Mesenchymal stem cell (in vitro differentiated cells and primary cell): ENCODE results near the gene COL4A2.

ENCODE experiments used
- DNase-seq: peaks from one replicate; pipeline ENCODE4 v3.0.0-alpha.2; 2013
- H2AFZ ChIP-seq: one replicate; pipeline ENCODE4 v1.6.1; 2013; ENCODE audit warnings: low read depth, mild to moderate bottlenecking, control low read depth, inconsistent platforms, low read length, moderate library complexity
- H2AK5ac ChIP-seq: 2 replicates; pipeline ENCODE4 v1.6.1; 2013; ENCODE audit warnings: low read length, moderate library complexity, mild to moderate bottlenecking, inconsistent platforms; ENCODE audit not compliant: severe bottlenecking
- H2BK120ac ChIP-seq: one replicate; pipeline ENCODE4 v1.6.1; 2013; ENCODE audit warnings: low read depth, mild to moderate bottlenecking, inconsistent platforms, low read length, moderate library complexity
- H2BK12ac ChIP-seq, 2 experiments: one replicate each; pipeline ENCODE4 v1.6.1; 2013; ENCODE audit warnings: inconsistent platforms in 2 of 2, low read length in 2 of 2, mild to moderate bottlenecking in 2 of 2, moderate library complexity in 2 of 2, control low read depth in 1 of 2
- H2BK15ac ChIP-seq: one replicate; pipeline ENCODE4 v1.6.1; 2013; ENCODE audit warnings: mild to moderate bottlenecking, low read depth, inconsistent platforms; ENCODE audit not compliant: poor library complexity, severe bottlenecking
- H2BK5ac ChIP-seq: 2 replicates; pipeline ENCODE4 v1.6.1; 2013; ENCODE audit warnings: low read depth, mild to moderate bottlenecking, low read length, control low read depth, inconsistent platforms; ENCODE audit not compliant: poor library complexity, severe bottlenecking
- H3K14ac ChIP-seq, 2 experiments: one replicate each; pipeline ENCODE4 v1.6.1; 2013; ENCODE audit warnings: inconsistent platforms in 2 of 2, low read length in 2 of 2, control low read depth in 1 of 2, mild to moderate bottlenecking in 1 of 2, moderate library complexity in 1 of 2
- H3K18ac ChIP-seq, 2 experiments: one replicate each; pipeline ENCODE4 v1.6.1; 2013; ENCODE audit warnings: inconsistent platforms in 2 of 2, low read length in 2 of 2, control low read depth in 1 of 2, low read depth in 1 of 2, mild to moderate bottlenecking in 1 of 2
- H3K23ac ChIP-seq, 2 experiments: one replicate each; pipeline ENCODE4 v1.6.1; 2013; ENCODE audit warnings: inconsistent platforms in 2 of 2, low read length in 2 of 2, mild to moderate bottlenecking in 2 of 2, moderate library complexity in 2 of 2, control low read depth in 1 of 2
- H3K27ac ChIP-seq: 2 replicates; pipeline ENCODE4 v1.5.1; 2013; ENCODE audit warnings: mild to moderate bottlenecking, moderate library complexity, low read length, control low read depth, inconsistent platforms; ENCODE audit not compliant: poor library complexity, severe bottlenecking
- H3K27me3 ChIP-seq, 2 experiments: 2 replicates each; pipeline versions ENCODE4 v1.6.1 to v1.7.0; 2013; ENCODE audit warnings: low read length in 2 of 2, mild to moderate bottlenecking in 2 of 2, moderate library complexity in 2 of 2, control low read depth in 1 of 2, inconsistent platforms in 1 of 2; ENCODE audit not compliant: control insufficient read depth in 1 of 2, insufficient read depth in 1 of 2
- H3K36me3 ChIP-seq, 2 experiments: 2 replicates each; pipeline versions ENCODE4 v1.6.1 to v1.7.0; 2013; ENCODE audit warnings: low read length in 2 of 2, control low read depth in 1 of 2, inconsistent platforms in 1 of 2, low read depth in 1 of 2, mild to moderate bottlenecking in 1 of 2; ENCODE audit not compliant: insufficient read depth in 2 of 2, control insufficient read depth in 1 of 2
- H3K4ac ChIP-seq, 2 experiments: one replicate each; pipeline ENCODE4 v1.6.1; 2013; ENCODE audit warnings: inconsistent platforms in 2 of 2, low read length in 2 of 2, mild to moderate bottlenecking in 2 of 2, moderate library complexity in 2 of 2, control low read depth in 1 of 2, low read depth in 1 of 2
- H3K4me1 ChIP-seq: 2 replicates; pipeline ENCODE4 v1.6.1; 2013; ENCODE audit warnings: low read depth, low read length, control low read depth; ENCODE audit not compliant: control insufficient read depth, insufficient read depth
- H3K4me2 ChIP-seq: 2 replicates; pipeline ENCODE4 v1.6.1; 2013; ENCODE audit warnings: low read length, mild to moderate bottlenecking, inconsistent platforms; ENCODE audit not compliant: poor library complexity, severe bottlenecking
- H3K4me3 ChIP-seq, 2 experiments: 2 replicates each; pipeline versions ENCODE4 v1.5.1 to v1.7.0; 2013; ENCODE audit warnings: low read length in 2 of 2, mild to moderate bottlenecking in 2 of 2, control low read depth in 1 of 2, low read depth in 1 of 2; ENCODE audit not compliant: insufficient read depth in 1 of 2
- H3K79me1 ChIP-seq: replicated peaks from 2 replicates; pipeline ENCODE4 v1.6.1; 2013; ENCODE audit warnings: mild to moderate bottlenecking, control low read depth, low read length, inconsistent platforms; ENCODE audit not compliant: poor library complexity, severe bottlenecking
- H3K9ac ChIP-seq: 2 replicates; pipeline ENCODE4 v1.7.0; 2013; ENCODE audit warnings: mild to moderate bottlenecking, low read length, moderate library complexity
- H3K9me3 ChIP-seq: 2 replicates; pipeline ENCODE4 v1.7.0; 2013; ENCODE audit warnings: mild to moderate bottlenecking, low read length; ENCODE audit not compliant: control insufficient read depth
- H4K8ac ChIP-seq: one replicate; pipeline ENCODE4 v1.6.1; 2013; ENCODE audit warnings: inconsistent platforms, mild to moderate bottlenecking, low read length, moderate library complexity
- H4K91ac ChIP-seq: one replicate; pipeline ENCODE4 v1.6.1; 2013; ENCODE audit warnings: mild to moderate bottlenecking, low read length, inconsistent platforms
- WGBS: methylation state at CpG from one replicate; pipeline ENCODE4 v1.1.7; 2013; ENCODE audit warnings: mixed read lengths; 5-methylcytosine and 5-hydroxymethylcytosine counted together

Gene COL4A2

DNA sequence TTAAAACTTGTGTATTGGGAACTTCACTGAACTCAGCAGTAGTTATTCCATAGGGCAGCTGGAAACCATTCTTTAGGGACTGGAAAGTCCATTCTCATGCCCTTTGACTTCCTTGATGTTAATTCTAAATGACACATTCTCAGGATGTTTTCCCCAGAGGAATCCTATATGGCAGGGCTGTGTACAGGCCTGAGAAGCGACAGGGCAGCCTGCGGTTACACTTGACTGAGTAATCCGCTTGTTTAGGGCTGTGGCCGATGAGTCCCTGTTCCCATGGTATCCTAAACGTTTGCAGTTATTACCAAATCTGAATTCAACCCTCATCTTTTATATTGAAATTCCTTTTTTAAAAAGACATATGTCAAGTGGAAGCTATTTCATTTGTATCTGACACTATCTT lies 83.5 kb downstream of the COL4A2 start:
- Histone ChIP-seq H4K8ac (peak overlapping the region; percentile 79), H3K27me3 (no peaks in the 10 kb centered on the region)
- WGBS = 0% methylated on average over 3 of the region's 5 CpGs

DNA sequence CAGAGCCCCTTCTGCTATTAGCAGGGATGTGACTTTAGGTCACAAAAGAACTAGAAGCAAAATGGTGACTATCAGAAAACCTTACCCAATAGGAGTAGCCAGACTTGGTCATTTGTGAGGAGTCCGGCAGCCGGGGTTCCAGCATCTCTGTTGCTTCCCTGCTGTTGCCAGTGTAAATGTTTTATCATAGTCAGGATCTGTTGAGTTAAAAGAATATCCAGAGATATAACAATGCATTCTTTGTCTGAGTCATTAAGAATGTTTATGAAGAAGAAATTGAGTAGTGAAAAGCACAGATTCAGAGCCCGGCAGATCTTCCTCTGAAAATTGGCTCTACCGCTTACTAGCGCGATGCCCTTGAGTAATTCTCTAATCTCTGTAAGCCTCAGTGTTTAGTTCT lies 84.2 kb downstream of the COL4A2 start:
- H3K27me3 ChIP-seq = no peaks in the 10 kb centered on the region
- H3K9me3 ChIP-seq = no peaks in the 10 kb centered on the region
- peak overlapping the region; percentile 85 for H2BK120ac ChIP-seq
- H3K27ac ChIP-seq = peak overlapping the region; percentile 48
- H3K4ac ChIP-seq = peak overlapping the region; percentile 98
- H2AK5ac ChIP-seq = peak overlapping the region; percentile 82
- H3K79me1 ChIP-seq = peaks cover 8% of the 10 kb centered on the region
- 34% methylated on average over 6 of the region's 6 CpGs for WGBS
- H3K23ac ChIP-seq = peak overlapping the region in 1 of 2 experiments; percentile 23
- peak overlapping the region; percentile 98 for H4K91ac ChIP-seq
- peak overlapping the region; percentile 96 for H4K8ac ChIP-seq
- peaks cover 0 to 25% of the 10 kb centered on the region in 2 experiments for H3K36me3 ChIP-seq
- H2BK12ac ChIP-seq = peak overlapping the region; percentile 93 to 99
- peak overlapping the region; percentile 36 for H2BK5ac ChIP-seq
- no peak overlapping the region for H3K4me3 ChIP-seq
- H3K4me1 ChIP-seq = peaks cover 34% of the 10 kb centered on the region
- peak; percentile 74 for DNase-seq
- H3K4me2 ChIP-seq = no peak overlapping the region
- H2AFZ ChIP-seq = no peak overlapping the region
- peak overlapping the region; percentile 94 to 98 for H3K18ac ChIP-seq
- no peak overlapping the region for H3K9ac ChIP-seq
- no peak overlapping the region for H2BK15ac ChIP-seq
- no peak overlapping the region for H3K14ac ChIP-seq

More for the DNA sequence above, 83.5 kb downstream of the COL4A2 start:
- DNase-seq = peak; percentile 99
- Histone ChIP-seq H3K79me1 (peaks cover 8% of the 10 kb centered on the region), H4K91ac (peak overlapping the region; percentile 92), H3K4ac (peak overlapping the region in 1 of 2 experiments; percentile 93), H2BK120ac (peak overlapping the region; percentile 59), H3K18ac (peak overlapping the region; percentile 74 to 99), H2BK15ac (no peak overlapping the region), H2AFZ (no peak overlapping the region), H3K4me1 (peaks cover 32% of the 10 kb centered on the region), H2BK12ac (peak overlapping the region; percentile 64 to 96), H3K9me3 (no peaks in the 10 kb centered on the region), H3K4me2 (no peak overlapping the region), H3K9ac (no peak overlapping the region), H3K23ac (no peak overlapping the region), H3K4me3 (no peak overlapping the region), H2AK5ac (no peak overlapping the region), H3K14ac (no peak overlapping the region), H3K27ac (peak overlapping the region; percentile 46), H3K36me3 (peaks cover 0 to 25% of the 10 kb centered on the region in 2 experiments), H2BK5ac (no peak overlapping the region)

GRCh38 chr13:110392510-110393240 lies 85.6 kb downstream of the COL4A2 start:
- Histone ChIP-seq H3K27ac (peak overlapping the region; percentile 50), H2AK5ac (peak overlapping the region; percentile 95), H3K18ac (peak overlapping the region; percentile 95 to 99), H3K23ac (peak overlapping the region in 1 of 2 experiments; percentile 60), H2BK12ac (peak overlapping the region; percentile 96 to 100), H3K4me3 (no peak overlapping the region), H3K4ac (peak overlapping the region; percentile 93 to 98), H2BK15ac (no peak overlapping the region), H3K9me3 (no peaks in the 10 kb centered on the region), H2AFZ (no peak overlapping the region), H3K4me1 (peaks cover 33% of the 10 kb centered on the region), H4K8ac (peak overlapping the region; percentile 98), H3K79me1 (peaks cover 8% of the 10 kb centered on the region), H3K36me3 (peaks cover 0 to 19% of the 10 kb centered on the region in 2 experiments), H3K14ac (peak overlapping the region in 1 of 2 experiments; percentile 44), H4K91ac (peak overlapping the region; percentile 100), H3K9ac (no peak overlapping the region), H2BK5ac (no peak overlapping the region), H3K4me2 (no peak overlapping the region), H3K27me3 (no peaks in the 10 kb centered on the region), H2BK120ac (peak overlapping the region; percentile 99)
- WGBS = 10% methylated on average over 7 of the region's 7 CpGs
- peak; percentile 95 for DNase-seq

GRCh38 chr13:110393761-110394160 lies 86.7 kb downstream of the COL4A2 start:
- Histone ChIP-seq H3K23ac (no peak overlapping the region), H2BK120ac (peak overlapping the region; percentile 94), H3K9me3 (no peaks in the 10 kb centered on the region), H2AK5ac (no peak overlapping the region), H3K14ac (no peak overlapping the region), H3K18ac (peak overlapping the region in 1 of 2 experiments; percentile 71), H3K79me1 (peaks cover 11% of the 10 kb centered on the region), H3K27ac (no peak overlapping the region), H2BK12ac (peak overlapping the region; percentile 4 to 29), H4K91ac (peak overlapping the region; percentile 53), H3K4me1 (peaks cover 28% of the 10 kb centered on the region), H3K4me2 (no peak overlapping the region), H3K36me3 (peaks cover 0 to 19% of the 10 kb centered on the region in 2 experiments), H2AFZ (no peak overlapping the region), H3K4ac (no peak overlapping the region), H3K27me3 (no peaks in the 10 kb centered on the region), H4K8ac (no peak overlapping the region), H3K9ac (no peak overlapping the region), H2BK15ac (peak overlapping the region; percentile 80), H3K4me3 (no peak overlapping the region), H2BK5ac (no peak overlapping the region)
- DNase-seq = no peak
- WGBS = 75% methylated on average over 3 of the region's 4 CpGs
